Sciatic nerve (tissue), 2 donors: ENCODE results near the gene RPS24. TPM values are rescaled to one million over a fixed set of nuclear protein-coding genes. Genes with fewer than 3 reads are reported as not detected.

Source experiments
- ATAC-seq: fragments of 200-7000 bp; cut with Tn5 transposase; one replicate; pipeline ENCODE4 v1.9.1; 2020; ENCODE audit warnings: mild to moderate bottlenecking, moderate library complexity
- DNase-seq: peaks from one replicate; pipeline ENCODE4 v3.0.0-alpha.2; 2020; ENCODE audit warnings: low spot score
- intact Hi-C: fragments of 100-400 bp; cut with DNase I; formaldehyde crosslinking; loops from one replicate; pipeline ENCODE4 v1.14.2; 2022
- total RNA-seq: library from RNA; stranded (reverse); fragmentation: NEBNext Ultra II Directional; extraction: Animal tissue kit (Norgen Biotek cat#: 25700); gene quantifications from one replicate; pipeline ENCODE4 v1.2.1, GENCODE V29; 2021
- donor health status: DM: no; HTN: no; CAD: no.
- donor health status: DM: no; HTN: no; CAD: no.

The RPS24 gene
- total RNA-seq, 1 donor from 2014 or later, result 1,000 TPM

DNA sequence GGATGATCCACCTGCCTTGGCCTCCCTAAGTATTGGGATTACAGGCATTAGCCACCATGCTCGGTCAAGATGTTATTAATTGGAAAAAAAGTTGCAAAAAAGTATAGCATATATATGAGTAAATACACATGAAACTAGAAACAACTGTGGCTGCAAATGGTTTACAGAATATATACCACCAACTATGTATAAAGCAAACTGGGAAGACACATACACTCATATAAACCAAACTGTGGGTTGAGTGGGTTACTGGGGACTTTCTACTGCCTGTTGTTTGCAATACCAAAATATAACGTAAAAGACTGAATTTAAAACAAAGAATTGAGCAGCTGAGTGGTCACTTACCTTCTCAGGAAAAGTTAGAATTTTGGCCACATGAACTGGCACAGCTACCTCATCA, 12.5 kb upstream of the RPS24 start:
- DNase-seq (no peak), ATAC-seq (no peak)
- intact Hi-C loops, result no loop called here

DNA sequence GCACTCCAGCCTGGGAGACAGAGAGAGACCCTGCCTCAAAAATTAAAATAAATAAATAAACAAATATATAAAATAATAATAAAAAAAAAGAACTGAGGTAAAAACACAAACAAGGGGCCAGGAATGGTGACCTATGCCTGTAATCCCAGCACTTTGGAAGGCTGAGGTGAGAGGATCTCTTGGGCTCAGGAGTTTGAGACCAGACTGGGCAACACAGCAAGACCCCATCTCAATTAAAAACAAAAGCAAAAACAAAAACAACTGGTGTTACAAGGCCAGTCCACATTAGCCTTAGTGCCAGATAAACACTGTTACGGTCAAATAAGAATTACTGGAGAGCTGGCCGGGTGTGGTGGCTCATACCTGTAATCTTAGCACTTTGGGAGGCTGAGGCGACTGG, 9.9 kb upstream of the RPS24 start:
- DNase-seq (no peak), ATAC-seq (no peak)
- intact Hi-C loops, result no loop called here

DNA sequence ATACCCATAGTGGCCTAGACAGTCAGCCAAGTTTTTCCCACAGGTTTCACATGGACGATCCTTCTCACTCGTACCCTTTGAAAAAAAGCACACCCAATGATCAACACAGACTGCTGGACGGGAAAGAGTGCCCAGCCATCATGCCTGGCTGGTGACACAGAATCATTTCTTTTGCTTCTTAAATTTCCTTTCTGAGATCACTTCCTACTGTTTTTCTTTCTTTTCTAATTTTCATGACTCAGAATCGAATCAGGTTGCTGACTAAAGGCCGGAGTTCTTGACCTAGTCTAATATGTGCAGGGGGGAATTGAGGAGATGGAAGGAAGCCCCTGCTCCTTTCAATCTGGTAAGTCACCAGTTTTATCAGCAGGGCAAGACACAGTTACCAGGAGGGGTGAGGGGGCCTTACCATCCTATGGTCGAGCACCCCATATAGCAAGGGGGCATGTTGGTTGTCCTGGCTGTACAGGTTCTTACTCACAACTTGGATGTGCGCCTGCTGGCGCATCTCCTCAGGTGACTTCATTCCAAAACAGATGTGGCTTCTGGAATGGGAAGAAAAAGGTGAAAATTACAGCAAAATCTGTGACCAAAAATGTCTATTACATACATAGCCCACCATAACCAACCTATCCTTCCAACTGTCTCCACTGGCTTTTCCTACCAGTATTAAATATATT, 7.8 kb upstream of the RPS24 start:
- ATAC-seq (no peak), DNase-seq (no peak)
- intact Hi-C loops, result no loop called here

DNA sequence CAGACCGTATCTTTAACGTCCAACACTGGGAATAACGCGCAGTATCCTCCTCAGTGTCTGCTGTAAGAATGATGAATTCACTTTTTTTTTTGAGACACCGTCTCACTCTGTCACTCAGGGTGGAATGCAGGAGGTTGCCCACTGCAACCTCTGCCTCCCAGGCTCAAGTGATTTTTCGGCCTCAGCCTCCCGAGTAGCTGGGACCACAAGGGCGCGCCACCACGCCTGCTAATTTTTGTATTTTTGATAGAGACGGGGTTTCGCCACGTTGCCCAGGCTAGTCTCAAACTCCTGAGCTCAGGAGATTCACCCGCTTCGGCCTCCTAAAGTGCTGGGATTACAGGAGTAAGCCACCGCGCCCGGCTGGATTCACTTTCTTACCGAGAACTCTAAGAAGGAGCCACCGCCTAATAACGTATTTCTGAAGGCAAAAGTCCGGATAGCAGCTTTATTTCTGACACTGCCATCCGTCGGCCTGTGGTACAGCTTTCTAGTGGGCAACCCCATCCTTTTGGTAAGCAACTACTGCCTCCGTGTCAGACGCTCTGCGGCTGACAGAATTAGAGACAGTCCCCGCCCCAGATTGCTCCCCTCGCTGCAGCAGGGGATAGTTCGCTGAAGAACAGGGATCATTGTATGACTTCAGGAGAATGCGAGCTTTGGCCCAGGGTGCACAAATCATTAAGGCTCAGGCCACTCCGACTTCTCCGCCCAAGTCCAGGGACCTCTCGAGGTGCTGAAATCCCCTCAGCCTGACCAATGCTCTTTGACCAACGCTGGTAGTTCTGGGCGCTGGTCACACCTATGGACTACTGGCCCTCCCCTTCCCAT, 5.0 kb upstream of the RPS24 start:
- intact Hi-C loops, result no loop called here
- peak; percentile 16 for ATAC-seq
- no peak for DNase-seq

DNA sequence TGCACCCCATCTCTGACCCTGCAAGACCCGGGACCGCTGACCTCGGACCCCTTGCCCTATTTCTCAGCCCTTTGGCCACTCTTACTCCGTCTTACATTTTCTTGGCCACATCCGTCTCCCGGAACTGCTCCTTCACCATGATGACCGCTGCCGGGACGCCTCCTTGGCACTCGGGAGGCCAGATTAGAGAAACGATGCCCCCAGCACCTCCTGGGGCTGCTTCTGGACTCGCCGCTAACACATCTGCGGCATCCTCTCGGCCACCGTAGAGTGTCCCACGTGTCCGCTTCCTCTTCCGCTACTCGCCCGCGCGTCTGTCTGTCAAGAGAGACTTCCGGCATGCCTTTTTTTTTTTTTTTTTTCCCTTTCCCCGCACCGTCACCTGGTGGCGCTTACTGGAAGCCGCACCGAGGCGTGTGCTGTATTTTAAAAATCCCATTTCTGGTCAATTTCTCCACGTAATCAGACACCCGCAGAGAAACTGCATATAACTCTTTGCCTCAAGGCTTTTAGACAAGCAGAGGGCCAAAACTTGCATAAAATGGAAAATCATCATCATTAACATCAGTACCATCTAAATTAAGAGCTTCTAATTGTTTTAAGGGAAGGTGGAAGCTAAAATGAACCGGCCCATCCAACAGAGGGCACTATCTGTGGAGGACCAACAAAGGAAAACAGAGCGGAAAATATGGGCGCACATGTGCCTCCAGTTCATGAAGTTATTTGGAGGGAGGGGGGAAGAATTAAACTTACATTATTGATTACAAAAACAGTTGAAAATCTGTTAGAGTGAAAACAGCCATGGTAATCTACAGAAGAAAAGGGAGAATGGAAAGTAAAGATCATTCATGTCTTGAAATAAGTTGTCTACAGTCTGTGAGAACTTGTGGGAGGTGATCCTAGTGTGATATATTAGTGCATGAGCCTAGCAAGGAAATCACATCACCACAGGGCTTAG, 4.1 kb upstream of the RPS24 start, which contains the start of gene POLR3A:
Gene POLR3A (minus strand): TSS at position 247 of the 958 bp plus-strand sequence. CDS start 108 bp downstream, at position 139.
- peak; percentile 88 for ATAC-seq
- intact Hi-C loops, result no loop called here
- DNase-seq, result peak; percentile 97

DNA sequence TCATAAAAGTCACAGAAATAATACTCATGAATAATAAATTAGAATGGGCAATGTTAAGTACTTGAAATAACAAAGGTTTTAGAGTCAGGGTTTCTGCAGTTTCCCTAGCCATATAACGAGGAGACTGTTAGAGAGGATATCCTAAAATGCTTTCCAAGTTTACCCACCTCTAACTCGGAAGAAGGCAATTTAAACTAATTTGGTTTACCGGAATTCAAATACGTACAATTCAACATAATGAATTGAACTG, 351 bp upstream of the RPS24 start:
- DNase-seq, result no peak
- intact Hi-C loops, result no loop called here
- ATAC-seq, result no peak

DNA sequence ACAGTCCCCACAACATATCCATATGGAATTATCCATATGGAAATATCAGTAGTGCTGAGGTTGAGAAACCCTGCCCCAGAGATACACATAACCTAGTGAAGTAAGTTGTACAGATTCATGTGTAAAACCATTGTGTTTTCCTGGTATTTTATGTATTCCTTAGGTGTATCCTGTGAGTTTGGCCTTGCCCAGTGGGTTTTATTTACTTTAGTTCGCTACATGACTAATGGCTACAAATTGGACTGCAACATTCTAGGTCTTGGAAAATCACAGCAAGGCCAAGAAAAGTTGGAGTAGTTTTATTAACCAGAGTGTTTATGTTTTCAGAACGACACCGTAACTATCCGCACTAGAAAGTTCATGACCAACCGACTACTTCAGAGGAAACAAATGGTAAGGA, 1.4 kb downstream of the RPS24 start:
- intact Hi-C loops, result loop anchor here (5.0 kb wide), 1 partner anchor 1172 kb away; no protein-coding TSS in a partner anchor
- ATAC-seq, result no peak

DNA sequence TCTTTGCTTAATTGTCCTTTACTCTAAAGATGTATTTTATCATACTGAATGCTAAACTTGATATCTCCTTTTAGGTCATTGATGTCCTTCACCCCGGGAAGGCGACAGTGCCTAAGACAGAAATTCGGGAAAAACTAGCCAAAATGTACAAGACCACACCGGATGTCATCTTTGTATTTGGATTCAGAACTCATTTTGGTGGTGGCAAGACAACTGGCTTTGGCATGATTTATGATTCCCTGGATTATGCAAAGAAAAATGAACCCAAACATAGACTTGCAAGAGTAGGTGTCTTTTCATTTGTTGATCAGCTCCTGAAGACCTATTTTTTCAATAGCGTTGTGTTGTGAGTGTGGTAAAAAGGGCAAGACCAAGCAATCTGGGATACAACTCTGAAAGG, 1.8 kb downstream of the RPS24 start:
- DNase-seq, result no peak
- intact Hi-C loops, result loop anchor here (5.0 kb wide), 1 partner anchor 1172 kb away; no protein-coding TSS in a partner anchor
- no peak for ATAC-seq

More for the DNA sequence above, 1.4 kb downstream of the RPS24 start:
- DNase-seq, result no peak

DNA sequence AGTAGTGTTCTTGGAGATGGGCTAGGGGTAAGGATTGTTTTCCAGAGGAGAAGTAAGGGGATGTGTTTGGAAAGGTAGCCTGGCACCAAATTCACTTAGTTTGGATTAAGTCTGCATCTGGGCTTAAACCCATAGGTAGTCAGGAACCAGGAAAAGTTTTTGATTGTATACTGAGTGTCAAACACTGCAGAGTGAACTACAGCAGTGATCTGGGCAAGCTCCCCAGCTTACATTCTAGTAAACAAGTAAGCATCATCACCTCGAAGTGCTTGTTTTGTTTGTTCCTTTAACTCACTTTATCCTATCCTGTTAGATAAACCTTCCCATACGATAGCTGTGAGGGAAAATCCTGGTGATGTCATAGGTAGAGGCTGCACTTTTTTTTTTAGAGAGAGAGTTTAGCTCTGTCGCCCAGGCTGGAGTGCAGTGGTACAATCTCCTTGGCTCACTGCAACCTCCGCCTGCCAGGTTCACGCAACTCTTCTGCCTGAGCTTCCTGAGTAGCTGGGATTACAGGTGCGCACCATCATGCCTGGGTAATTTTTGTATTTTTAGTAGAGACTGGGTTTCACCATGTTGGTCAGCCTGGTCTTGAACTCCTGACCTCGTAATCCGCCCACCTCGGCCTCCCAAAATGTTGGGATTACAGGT, 2.4 kb downstream of the RPS24 start:
- intact Hi-C loops, result loop anchor here (5.0 kb wide), 1 partner anchor 1171 kb away; no protein-coding TSS in a partner anchor
- DNase-seq, result no peak
- no peak for ATAC-seq

DNA sequence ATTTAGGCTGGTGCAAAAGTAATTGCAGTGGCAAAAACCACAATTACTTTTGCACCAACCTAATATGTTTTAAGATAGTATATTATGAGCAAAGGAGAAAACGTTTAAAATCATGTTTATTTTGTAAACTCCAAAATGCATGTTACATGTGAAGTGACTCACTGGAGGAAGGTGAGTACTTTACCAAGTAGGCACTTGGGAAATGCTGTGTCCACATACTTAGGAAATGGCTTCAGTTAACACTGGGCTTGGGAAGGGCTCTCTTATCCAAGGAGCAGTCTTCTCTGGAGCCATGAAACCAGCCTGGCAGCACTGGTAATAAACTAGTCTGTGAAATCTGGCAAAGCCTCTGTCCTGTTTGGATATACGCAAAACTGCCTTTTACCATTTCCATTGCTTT, 4.4 kb downstream of the RPS24 start:
- no peak for DNase-seq
- ATAC-seq, result no peak
- intact Hi-C loops, result loop anchor here (5.0 kb wide), 1 partner anchor 1169 kb away; no protein-coding TSS in a partner anchor

DNA sequence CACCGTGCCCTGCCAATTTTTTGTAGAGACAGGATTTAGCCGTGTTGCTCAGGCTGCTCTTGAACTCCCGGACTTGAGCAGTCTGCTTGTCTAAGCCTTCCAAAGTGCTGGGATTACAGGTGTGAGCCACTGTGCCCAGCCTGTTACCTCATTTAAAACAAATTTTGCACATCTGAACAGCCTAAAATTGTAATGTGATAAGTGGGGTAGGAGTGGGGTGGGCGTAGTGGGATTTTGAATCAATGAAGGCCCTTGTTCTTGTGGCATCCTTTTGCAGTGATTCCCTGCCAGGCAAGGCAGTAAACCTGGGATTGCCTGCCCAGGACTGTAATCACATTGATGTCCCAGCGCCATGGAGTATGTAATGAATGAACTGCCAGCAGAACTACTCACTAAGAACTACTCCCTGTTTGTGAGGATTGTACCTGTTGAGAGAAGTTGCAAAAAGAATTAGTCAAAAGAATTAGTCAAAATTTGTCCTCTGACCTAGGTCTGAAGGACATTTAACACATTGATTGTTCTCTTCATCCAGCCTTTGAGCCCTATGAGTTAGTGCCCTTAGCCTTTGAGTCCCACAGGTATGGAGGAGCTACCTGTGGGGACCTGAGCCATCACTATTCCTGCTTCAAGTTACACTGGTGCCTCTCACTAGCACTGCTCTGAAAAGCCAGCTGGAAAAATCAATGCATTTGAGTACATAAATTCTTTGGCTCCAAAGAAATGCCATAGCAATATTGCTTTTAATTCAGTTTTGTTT, 5.3 kb downstream of the RPS24 start:
- ATAC-seq (no peak), DNase-seq (no peak)
- intact Hi-C loops, result loop anchor here (5.0 kb wide), 1 partner anchor 1168 kb away; no protein-coding TSS in a partner anchor

DNA sequence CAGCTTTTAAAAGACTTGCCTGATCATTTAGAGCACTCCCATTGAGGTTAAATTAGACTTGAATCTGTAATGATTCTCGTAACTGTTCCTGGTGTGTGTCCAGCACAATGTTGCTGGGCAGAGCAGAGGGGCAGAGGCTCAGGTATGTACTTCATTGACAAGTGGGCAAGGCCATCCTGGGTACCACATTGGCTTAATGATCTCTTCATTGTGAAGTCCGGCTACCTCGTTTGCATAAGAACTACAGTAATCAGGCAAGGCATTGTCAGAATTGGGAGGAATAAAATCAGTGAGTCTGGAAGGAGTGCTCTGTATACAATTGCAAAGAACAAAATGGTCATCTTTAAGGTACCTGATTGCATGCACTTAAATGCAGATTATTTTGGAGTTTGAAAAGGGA, 6.1 kb downstream of the RPS24 start:
- ATAC-seq (no peak), DNase-seq (no peak)
- intact Hi-C loops, result loop anchor here (5.0 kb wide), 1 partner anchor 1168 kb away; no protein-coding TSS in a partner anchor

DNA sequence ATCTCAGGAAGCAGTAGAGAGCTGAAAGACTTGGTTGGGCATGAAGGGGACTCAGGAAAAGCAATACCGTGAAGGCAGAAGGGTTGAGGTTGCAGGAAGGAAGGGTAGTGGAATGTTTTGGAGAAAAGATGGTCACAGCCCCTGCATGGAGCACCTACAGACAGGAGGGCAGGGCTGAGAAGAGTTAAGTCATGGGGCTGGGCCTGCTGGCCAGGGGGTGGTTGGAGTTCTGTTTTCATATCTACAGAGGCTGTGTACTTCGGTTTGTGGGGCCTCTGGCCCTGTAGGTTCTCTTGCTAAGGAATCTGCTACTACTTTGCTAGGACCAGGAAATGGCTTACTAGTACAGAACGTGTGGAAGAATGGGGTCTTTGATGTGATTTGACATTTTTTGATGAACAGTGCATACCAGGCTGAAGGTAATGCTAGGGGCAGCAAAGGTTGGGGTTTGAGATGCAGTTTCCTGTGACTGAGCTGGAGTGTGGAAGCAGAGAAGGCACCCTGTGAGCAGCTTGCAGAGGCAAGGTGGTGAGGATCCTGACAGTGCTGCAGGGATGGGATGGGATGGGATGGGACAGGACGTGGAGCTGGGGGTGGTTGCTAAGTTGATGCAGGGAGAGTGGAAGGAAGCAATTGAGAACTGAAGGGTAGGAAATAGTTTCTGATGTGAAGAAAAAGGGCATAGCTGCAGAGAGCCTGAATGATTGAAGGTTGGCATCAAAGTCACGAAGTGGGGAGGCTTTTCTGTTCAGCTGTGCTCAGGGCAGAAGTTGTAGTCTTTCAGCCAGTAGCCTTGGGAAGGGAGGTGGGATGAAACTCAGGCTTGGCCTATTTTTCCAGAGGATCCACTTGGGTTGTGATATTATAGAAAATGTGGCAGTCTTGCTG, 7.8 kb downstream of the RPS24 start:
- intact Hi-C loops, result no loop called here
- no peak for DNase-seq
- no peak for ATAC-seq

DNA sequence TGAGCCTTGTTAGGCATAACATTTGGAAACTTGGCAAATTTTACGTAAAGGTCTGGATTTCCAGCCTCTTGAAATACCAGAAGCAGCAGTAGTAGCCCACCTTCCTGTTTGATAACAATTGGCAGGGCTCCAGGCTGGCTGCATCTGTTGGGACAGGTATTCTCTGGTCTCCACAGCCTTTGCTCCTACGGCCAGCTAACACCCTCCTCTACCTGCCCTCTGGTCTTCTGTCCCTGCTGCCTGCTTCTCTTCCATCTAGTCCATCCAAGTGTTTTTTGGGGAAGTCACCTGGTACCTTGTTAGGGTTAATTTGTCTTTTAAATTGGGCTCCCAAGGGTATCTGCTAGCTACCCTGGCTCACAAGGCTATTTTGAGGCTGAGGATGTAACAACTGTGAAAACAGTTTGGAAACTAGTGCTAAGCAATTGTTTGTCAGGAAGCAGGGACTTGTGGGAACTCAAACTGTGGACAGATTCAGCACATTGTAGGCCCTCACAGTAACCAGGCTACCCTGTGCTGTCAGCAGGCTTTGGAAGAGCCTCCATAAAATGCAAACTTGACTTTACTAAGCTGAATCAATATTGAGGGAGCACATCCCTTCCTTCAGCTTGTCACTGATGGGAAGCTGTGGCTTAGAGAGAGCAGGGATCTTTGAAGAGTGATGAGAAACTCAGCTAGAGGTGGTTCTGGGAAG, 8.5 kb downstream of the RPS24 start:
- ATAC-seq, result no peak
- intact Hi-C loops, result no loop called here
- no peak for DNase-seq

DNA sequence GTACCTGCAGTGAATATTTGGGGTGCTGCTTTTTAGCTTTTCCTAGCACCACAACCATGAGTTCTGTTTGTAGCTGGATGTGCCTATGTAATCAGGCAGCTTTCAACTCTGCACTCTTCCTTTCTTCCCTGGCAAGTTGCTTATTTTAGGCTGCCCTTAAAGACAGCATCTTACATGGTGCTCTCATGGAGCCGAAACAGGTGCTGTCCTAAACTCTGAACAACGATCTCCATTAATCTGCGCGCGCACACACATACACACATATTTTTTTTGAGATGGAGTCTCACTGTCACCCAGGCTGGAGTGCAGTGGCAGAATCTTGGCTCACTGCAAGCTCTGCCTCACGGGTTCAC, 9.1 kb downstream of the RPS24 start:
- intact Hi-C loops, result no loop called here
- ATAC-seq (no peak), DNase-seq (no peak)

DNA sequence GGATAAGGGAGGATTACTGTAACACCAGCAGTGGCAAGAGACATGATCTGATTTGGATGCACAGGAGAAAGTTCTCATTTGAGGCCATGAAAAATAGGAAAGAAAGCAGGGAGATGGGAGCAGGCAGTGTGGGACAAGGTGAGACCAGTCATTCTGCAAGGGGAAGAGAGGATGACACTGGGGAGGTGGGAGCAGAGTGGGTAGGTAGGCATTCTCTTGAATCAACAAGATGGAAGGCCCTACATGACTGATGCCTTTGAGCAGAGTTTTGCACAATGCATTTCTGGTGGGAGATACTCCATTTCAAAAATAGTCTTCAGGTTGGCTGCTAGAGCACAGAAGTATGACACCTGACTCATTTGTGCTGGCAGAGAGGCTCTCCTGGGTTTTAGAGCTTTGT, 10.5 kb downstream of the RPS24 start:
- DNase-seq, result no peak
- intact Hi-C loops, result no loop called here
- ATAC-seq, result no peak

DNA sequence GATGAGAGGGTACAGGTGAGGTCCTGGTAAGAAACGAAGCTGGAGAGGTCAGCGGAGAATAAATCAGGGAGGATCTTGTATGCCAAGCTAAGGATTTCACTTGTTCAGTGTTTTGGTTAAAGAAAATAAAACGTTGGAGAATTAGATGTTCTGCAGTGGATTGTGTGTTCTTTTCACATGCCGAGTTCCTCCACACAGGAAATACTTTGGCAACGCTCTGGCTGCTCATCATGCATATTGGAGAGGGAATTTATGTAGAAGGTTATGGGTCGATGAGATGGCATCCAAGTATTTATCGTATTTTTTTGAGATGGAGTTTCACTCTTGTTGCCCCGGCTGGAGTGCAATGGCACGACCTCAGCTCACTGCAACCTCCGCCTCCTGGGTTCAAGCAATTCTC, 11.0 kb downstream of the RPS24 start:
- intact Hi-C loops, result loop anchor here (5.0 kb wide), 1 partner anchor 1153 kb away; no protein-coding TSS in a partner anchor
- ATAC-seq (no peak), DNase-seq (no peak)
